HG03460 (cell line): Measurements from ENCODE around the gene TNNT1.

Source experiments
- ATAC-seq: cut with Tn5 transposase; IDR thresholded peaks from one replicate; pipeline ENCODE4 v1.9.1; 2021; ENCODE audit not compliant: unreplicated experiment

The TNNT1 gene

GRCh38 chr19:55145232-55145631 is 3.8 kb downstream of the TNNT1 start:
- no peak for ATAC-seq

GRCh38 chr19:55141696-55142095 is 7.3 kb downstream of the TNNT1 start:
- ATAC-seq, result no peak

GRCh38 chr19:55137915-55138314 is 11.1 kb downstream of the TNNT1 start:
- ATAC-seq, result no peak

DNA sequence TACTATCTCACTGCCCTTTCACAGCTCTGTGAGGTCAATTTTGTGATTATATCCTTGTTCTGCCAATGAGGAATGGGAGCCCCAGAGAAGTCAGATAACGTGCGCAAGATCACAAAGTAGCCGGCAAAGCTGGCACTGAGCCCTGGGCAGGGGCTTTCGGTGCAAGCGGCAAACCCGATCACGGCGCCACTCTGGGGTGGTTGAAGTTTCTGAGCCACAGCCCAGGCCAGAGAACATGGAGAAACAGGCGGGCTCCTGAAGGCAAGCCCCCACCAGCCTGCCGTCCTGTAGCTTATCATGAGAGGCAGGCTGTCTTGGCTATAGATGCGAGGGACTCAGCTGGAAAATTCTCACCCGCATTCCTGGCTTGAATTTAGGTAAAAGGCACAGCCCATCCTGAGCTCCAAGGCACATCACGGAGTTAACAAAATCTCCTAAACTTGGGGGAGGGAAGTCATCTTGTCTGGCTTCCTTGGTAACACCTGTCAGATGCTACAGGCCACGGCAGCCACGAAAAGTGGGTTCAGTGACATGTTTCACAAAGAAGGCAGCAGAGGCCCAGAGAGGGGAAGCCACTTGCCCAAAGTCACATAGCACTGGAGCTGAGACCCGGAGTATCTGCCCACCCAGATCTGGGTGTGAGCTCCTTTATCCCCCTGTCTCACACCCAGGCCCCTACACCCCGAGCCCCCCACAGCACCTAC is 12.5 kb downstream of the TNNT1 start:
- ATAC-seq, result no peak

GRCh38 chr19:55134736-55135135 is 14.3 kb downstream of the TNNT1 start:
- ATAC-seq, result no peak

GRCh38 chr19:55133639-55134444 is 15.2 kb downstream of the TNNT1 start:
- no peak for ATAC-seq

DNA sequence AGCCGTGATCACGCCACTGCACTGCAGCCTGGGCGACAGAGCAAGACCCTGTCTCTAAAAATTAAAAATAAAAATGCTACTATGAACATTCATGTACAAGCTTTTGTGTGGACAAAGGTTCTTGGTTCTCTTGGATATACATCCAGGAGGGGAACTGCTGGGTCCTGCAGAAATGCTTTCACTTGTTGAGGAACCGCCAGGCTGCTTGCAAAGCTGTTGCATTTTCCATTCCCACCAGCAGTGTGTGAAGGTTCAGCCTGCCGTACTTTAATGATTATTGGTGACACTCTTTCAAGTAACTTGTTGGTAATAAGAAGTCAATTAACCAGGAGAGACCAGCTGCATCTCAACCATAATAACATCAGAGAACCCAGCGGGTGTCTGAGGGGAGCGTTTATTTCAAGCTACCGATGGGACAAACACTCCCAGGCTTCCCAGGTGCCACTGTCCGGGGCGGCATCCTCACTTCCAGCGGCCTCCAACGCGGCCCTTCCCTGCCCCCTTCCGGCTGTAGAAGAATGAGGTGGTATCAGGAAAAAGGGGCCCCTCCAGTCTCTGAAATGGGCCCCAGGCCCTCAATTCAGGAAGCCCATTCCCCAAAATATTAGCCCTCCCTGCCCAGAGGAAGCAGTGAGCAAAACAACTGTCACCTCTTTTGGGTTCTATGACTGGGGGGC is 16.4 kb downstream of the TNNT1 start:
- no peak for ATAC-seq

DNA sequence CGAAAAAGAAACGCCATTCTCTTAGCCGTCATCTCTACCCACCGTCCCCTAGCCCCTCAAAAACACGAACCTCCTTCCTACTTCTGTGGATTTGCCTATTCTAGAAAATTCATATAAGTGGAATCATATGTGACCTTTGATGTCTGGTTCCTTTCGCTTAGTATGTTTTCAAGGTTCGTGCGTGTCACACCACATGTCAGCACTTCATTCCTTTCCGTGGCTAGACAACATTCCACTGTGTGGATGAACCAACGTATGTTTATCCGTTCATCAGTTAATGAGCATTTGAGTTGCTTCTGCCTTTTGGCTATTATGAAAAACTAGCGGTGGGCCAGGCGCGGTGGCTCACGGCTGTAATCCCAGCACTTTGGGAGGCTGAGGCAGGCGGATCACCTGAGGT is 17.6 kb downstream of the TNNT1 start:
- no peak for ATAC-seq

DNA sequence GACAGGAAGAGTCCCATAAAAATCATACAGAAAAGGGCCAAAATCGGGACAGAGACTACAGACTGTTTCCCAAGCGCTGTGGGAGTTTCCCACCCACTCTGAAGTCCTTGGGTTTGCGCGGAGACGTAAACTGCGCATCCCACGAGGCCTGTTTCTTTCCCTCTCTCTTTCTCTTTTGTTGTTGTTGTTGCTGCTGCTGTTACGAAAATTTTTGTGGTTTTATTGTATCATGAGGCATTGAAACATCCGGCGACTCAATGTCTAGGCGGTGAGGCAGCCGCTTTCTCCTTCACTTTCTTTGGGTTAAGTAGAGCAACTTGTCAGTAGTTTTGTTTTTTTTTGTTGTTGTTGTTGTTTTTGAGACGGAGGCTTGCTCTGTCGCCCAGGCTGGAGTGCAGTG is 30.0 kb downstream of the TNNT1 start:
- ATAC-seq, result no peak

- ATAC-seq, result no peak
Observed at GRCh38 chr19:55118401-55118991, 30.5 kb downstream of the TNNT1 start.

- ATAC-seq, result peak; percentile 82
Observed at GRCh38 chr19:55117663-55118391, 31.2 kb downstream of the TNNT1 start.

DNA sequence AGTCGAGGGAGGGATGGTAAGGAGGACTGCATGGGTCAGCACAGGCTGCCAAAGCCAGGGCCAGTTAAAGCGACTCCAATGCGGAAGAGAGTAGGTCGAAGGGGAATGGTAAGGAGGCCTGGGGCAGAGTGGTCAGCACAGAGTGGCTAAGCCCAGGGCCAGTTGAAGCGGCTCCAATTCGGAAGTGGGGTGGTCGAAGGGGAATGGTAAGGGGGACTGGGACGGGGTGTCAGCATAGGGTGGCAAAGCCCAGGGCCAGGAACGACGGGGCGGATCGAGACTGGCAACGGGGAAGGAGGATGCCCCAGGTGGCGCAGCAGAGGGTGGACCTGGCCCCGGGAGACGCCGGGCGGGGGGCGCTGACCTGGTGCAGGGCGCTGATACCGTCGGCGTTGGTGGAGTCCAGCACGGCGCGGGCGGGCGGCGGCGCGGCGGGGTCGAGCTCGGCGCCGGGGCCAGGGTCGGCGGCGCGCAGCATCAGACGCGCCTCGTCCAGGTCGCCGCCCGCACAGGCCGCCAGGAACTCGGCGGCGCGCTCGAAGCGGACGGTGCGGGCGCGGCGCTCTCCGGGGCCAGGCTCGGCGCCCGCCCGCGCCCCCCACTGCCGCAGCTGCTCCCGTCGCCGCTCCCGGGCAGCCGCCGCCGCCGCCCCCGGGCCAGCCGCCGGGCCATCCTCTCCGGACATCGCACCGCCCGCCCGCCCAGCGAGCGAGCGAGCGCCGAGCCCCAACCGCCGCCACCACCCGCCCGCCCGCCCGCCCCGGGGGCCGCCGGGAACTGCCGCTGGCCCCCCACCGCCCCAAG is 31.9 kb downstream of the TNNT1 start, which contains the start of gene PPP1R12C:
Gene PPP1R12C, minus strand, starts transcription at position 779 of the 804 bp plus-strand sequence. Its CDS starts 94 bp downstream, at position 685.
- peak; percentile 5 for ATAC-seq

DNA sequence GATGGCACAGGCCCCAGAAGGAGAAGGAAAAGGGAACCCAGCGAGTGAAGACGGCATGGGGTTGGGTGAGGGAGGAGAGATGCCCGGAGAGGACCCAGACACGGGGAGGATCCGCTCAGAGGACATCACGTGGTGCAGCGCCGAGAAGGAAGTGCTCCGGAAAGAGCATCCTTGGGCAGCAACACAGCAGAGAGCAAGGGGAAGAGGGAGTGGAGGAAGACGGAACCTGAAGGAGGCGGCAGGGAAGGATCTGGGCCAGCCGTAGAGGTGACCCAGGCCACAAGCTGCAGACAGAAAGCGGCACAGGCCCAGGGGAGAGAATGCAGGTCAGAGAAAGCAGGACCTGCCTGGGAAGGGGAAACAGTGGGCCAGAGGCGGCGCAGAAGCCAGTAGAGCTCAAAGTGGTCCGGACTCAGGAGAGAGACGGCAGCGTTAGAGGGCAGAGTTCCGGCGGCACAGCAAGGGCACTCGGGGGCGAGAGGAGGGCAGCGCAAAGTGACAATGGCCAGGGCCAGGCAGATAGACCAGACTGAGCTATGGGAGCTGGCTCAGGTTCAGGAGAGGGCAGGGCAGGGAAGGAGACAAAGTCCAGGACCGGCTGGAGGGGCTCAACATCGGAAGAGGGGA is 32.7 kb downstream of the TNNT1 start:
- no peak for ATAC-seq

- ATAC-seq, result no peak
Observed at GRCh38 chr19:55115446-55116065, 33.5 kb downstream of the TNNT1 start.

DNA sequence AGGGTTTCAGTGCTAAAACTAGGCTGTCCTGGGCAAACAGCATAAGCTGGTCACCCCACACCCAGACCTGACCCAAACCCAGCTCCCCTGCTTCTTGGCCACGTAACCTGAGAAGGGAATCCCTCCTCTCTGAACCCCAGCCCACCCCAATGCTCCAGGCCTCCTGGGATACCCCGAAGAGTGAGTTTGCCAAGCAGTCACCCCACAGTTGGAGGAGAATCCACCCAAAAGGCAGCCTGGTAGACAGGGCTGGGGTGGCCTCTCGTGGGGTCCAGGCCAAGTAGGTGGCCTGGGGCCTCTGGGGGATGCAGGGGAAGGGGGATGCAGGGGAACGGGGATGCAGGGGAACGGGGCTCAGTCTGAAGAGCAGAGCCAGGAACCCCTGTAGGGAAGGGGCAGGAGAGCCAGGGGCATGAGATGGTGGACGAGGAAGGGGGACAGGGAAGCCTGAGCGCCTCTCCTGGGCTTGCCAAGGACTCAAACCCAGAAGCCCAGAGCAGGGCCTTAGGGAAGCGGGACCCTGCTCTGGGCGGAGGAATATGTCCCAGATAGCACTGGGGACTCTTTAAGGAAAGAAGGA is 34.4 kb downstream of the TNNT1 start:
- ATAC-seq, result no peak

DNA sequence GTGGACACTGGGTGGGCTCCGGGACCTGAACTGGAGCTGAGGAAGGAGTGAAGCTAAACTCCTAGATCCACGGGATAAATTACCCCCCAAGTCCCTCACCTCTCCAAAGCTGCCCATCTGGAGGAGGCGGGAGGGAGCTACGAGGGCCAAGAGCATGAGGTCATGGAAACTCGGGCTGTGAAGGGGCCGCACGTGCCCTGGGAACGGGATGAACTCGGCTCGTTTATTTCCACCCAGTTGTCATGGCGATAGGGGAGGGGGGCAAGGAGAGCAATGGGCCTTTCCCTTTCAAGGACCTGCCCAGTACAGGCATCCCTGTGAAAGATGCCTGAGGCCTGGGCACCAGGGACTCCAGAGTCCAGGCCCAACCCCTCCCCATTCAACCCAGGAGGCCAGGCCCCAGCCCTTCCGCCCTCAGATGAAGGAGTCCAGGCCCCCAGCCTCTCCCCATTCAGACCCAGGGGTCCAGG is 35.4 kb downstream of the TNNT1 start:
- no peak for ATAC-seq

DNA sequence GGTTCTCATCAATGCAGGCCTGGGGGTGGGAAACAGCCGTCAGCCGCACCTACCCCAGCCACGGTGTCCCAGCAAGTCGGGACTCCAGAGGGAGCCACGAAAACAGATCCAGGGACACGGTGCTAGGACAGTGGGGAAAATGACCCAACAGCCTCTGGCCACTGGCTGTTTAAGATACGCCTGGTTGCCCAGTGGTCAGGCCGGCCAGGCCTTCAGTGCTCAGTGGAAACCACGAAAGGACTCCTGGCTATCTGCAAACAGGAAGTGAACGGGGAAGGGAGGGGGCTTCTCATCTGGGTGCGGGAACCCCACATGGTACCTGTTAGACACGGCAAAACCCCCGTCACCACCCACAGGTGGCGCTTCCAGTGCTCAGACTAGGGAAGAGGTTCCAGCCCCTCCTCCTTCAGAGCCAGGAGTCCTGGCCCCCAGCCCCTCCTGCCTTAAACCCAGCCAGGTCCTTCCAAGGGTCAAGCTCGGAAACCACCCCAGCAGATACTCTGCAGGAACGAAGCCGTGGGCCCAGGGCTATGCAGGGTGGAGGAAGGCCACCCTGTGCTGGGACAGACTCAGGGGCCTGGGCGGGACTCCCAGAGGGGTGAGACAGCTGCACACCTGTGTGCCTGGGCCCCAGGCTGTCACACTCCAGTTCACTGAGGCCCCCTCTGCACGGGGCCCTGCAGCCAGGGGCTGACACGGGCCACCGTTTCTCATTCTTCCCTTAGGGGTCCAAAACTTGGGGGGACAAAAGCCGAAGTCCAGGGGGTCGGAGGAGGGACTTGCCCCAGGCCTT is 36.0 kb downstream of the TNNT1 start:
- ATAC-seq, result no peak
